Neural crest cell (in vitro differentiated cells): ENCODE results near the gene FBN2. TPM values are rescaled to one million over a fixed set of nuclear protein-coding genes. Genes with fewer than 3 reads are reported as not detected.

Experiments
- DNase-seq: peaks from one replicate; pipeline ENCODE4 v3.0.0; 2021; ENCODE audit warnings: low read depth, mixed read lengths, low spot score
- H3K27ac Mint-ChIP-seq: one replicate; pipeline ENCODE4 v1.8.0; 2021; ENCODE audit warnings: mild to moderate bottlenecking, mixed read lengths; ENCODE audit not compliant: unreplicated experiment
- H3K27me3 Mint-ChIP-seq: 2 replicates; pipeline ENCODE4 v1.8.0; 2021; ENCODE audit warnings: low read depth, mild to moderate bottlenecking, mixed read lengths
- H3K36me3 Mint-ChIP-seq: 2 replicates; pipeline ENCODE4 v1.8.0; 2021; ENCODE audit warnings: low read depth, mild to moderate bottlenecking, mixed read lengths
- H3K4me1 Mint-ChIP-seq: 2 replicates; pipeline ENCODE4 v1.8.0; 2021; ENCODE audit warnings: mixed read lengths
- H3K4me3 Mint-ChIP-seq: one replicate; pipeline ENCODE4 v1.8.0; 2021; ENCODE audit warnings: mild to moderate bottlenecking, mixed read lengths
- H3K9me3 Mint-ChIP-seq: 2 replicates; pipeline ENCODE4 v1.8.0; 2021; ENCODE audit warnings: mixed read lengths
- total RNA-seq: library from RNA; stranded (reverse); gene quantifications from 2 replicates; pipeline ENCODE4 v1.2.1, GENCODE V29; 2021
- TF ChIP-seq, protein P1 (sequence below): fragments of 200-600 bp; sonication (generic); conservative IDR thresholded peaks from 2 replicates; pipeline ENCODE4 v1.5.0; 2021; ENCODE audit warnings: antibody characterized with exemption, mild to moderate bottlenecking

The FBN2 gene
- total RNA-seq, 1 donor from 2014 or later = 58.3 TPM

DNA sequence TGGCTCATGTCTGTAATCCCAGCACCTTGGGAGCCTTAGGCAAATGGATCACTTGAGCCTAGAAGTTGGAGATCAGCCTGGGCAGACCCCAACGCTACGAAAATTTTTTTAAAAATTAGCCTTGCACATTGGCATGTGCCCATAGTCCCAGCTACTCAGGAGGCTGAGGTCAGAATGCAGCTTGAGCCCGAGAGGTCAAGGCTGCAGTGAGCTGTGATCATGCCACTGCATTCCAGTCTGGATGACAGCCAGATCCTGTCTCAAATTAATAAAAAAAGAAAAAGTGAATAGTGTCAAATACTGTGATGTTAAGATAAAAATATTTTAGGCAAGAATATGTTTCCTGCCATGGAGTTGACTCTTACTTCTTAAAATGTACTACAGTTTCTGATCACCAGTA, 5.3 kb downstream of the FBN2 start:
- TF ChIP-seq, protein P1, sequence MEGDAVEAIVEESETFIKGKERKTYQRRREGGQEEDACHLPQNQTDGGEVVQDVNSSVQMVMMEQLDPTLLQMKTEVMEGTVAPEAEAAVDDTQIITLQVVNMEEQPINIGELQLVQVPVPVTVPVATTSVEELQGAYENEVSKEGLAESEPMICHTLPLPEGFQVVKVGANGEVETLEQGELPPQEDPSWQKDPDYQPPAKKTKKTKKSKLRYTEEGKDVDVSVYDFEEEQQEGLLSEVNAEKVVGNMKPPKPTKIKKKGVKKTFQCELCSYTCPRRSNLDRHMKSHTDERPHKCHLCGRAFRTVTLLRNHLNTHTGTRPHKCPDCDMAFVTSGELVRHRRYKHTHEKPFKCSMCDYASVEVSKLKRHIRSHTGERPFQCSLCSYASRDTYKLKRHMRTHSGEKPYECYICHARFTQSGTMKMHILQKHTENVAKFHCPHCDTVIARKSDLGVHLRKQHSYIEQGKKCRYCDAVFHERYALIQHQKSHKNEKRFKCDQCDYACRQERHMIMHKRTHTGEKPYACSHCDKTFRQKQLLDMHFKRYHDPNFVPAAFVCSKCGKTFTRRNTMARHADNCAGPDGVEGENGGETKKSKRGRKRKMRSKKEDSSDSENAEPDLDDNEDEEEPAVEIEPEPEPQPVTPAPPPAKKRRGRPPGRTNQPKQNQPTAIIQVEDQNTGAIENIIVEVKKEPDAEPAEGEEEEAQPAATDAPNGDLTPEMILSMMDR = no peak
- no peak overlapping the region for H3K27ac Mint-ChIP-seq
- DNase-seq = no peak
- peaks cover 11% of the 10 kb centered on the region for H3K36me3 Mint-ChIP-seq
- H3K4me3 Mint-ChIP-seq = no peak overlapping the region
- H3K4me1 Mint-ChIP-seq = peaks cover 25% of the 10 kb centered on the region
- H3K9me3 Mint-ChIP-seq = peaks cover 3% of the 10 kb centered on the region
- peaks cover 8% of the 10 kb centered on the region for H3K27me3 Mint-ChIP-seq

DNA sequence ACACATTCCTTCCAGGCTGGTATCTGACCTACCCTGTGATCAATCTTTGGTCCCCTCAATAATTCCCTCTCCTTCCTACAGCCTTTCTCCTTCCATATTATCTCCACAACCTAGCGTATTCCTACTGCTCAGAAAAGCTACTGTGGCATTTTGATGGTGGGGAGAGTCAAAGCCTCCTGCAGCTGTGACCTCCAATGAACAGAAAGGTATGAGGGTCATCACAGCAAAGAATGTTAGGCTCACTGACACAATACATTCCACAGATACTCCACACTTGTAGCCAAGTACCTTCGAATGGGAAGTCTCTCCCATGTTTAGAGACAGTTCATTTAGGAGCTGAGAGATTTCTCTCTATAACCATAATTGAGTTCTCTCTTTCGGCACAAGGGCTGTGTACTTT, 5.9 kb downstream of the FBN2 start:
- no peak for DNase-seq
- peaks cover 3% of the 10 kb centered on the region for H3K9me3 Mint-ChIP-seq

DNA sequence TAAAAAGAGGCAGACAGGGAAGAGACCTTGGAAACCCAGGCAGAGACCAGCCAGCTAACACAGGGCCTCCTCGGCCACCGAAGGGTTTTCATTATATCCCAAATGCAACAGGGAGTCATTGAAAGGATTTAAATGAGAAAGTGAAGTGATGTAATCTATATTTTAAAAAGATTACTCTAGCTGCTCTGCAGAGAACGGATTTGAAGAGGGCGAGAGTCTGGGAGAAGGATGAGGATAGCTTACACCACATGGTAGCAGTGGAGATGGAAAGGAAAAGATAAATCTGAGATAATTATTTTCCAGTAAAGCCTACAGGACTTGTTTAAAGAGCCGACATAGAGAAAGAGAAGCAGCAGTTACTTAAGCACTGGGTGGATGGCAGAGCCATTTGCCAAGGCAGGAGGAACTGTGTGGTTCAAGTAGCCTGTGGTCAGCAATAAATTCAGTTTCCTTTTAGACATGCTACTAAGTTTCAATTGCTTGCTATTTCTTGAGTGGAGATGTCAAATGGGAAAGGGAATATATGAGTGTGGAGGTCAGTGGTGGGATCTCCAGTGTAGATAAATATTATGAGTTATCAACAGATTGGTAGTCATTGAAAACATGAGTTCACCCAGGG, 9.3 kb downstream of the FBN2 start:
- H3K36me3 Mint-ChIP-seq = peaks cover 17% of the 10 kb centered on the region
- H3K27ac Mint-ChIP-seq = no peak overlapping the region
- TF ChIP-seq, protein P1 = no peak
- H3K4me3 Mint-ChIP-seq = no peak overlapping the region
- peaks cover 3% of the 10 kb centered on the region for H3K9me3 Mint-ChIP-seq
- H3K27me3 Mint-ChIP-seq = no peaks in the 10 kb centered on the region
- no peak for DNase-seq
- peaks cover 4% of the 10 kb centered on the region for H3K4me1 Mint-ChIP-seq

More for the DNA sequence above, 5.9 kb downstream of the FBN2 start:
- H3K27ac Mint-ChIP-seq = no peak overlapping the region
- peaks cover 11% of the 10 kb centered on the region for H3K36me3 Mint-ChIP-seq
- no peak overlapping the region for H3K4me3 Mint-ChIP-seq
- peaks cover 8% of the 10 kb centered on the region for H3K27me3 Mint-ChIP-seq
- TF ChIP-seq, protein P1 = no peak
- peaks cover 25% of the 10 kb centered on the region for H3K4me1 Mint-ChIP-seq

DNA sequence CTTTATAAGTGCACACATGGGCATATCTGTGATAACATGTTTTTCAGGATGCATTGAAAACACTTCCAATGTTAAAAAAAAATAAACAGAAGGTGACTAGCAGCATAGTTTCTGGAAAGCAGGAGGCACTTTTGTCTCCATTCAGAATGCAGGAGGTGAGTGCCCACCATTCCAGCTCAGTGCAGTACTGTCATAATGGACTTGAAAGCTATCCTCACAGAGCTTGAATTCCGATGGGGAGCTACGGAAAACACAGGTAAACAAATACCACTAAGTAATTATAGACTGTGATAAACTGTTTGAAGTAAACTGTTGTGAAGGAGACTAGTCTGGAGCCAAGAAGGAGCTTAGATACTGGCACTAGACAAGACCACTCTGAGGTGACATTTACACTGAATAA, 9.9 kb downstream of the FBN2 start:
- no peak for DNase-seq
- peaks cover 17% of the 10 kb centered on the region for H3K36me3 Mint-ChIP-seq
- H3K9me3 Mint-ChIP-seq = peaks cover 3% of the 10 kb centered on the region
- no peak overlapping the region for H3K27ac Mint-ChIP-seq
- H3K27me3 Mint-ChIP-seq = no peaks in the 10 kb centered on the region
- no peak overlapping the region for H3K4me3 Mint-ChIP-seq
- H3K4me1 Mint-ChIP-seq = peaks cover 4% of the 10 kb centered on the region
- TF ChIP-seq, protein P1 = no peak

DNA sequence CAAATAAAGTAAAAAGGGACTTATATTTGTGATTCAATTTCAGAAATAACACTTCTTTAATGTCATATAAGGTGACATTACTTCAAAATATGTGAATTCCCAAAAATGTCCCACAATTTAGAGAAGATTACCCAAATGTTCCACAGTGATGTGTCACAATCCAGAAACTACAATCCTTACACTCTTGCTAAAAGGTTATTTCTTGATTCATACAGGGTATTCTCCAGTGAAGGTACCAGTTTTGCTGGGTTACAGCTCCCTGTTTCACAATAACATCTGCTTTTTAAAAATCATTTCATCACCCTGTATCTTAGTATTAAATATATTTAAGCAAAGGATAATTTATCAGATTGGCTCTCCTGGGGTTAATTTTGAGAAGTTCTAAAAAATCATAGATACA, 11.0 kb downstream of the FBN2 start:
- TF ChIP-seq, protein P1 = no peak
- H3K4me3 Mint-ChIP-seq = no peak overlapping the region
- peaks cover 20% of the 10 kb centered on the region for H3K36me3 Mint-ChIP-seq
- no peaks in the 10 kb centered on the region for H3K27me3 Mint-ChIP-seq
- no peak for DNase-seq
- no peak overlapping the region for H3K27ac Mint-ChIP-seq
- H3K9me3 Mint-ChIP-seq = peaks cover 3% of the 10 kb centered on the region
- peaks cover 1% of the 10 kb centered on the region for H3K4me1 Mint-ChIP-seq
